Natural killer cell (primary cell): ENCODE results near the gene TCF7L2. TPM values are rescaled to one million over a fixed set of nuclear protein-coding genes. Genes with fewer than 3 reads are reported as not detected.

ENCODE experiments used
- ATAC-seq, 3 donors: fragments of 150-1000 bp in 2 of 3; fragments of 200-7000 bp in 1 of 3; cut with Tn5 transposase; 1 replicate in 1 of 3; 2 replicates in 2 of 3; pipeline ENCODE4 v1.10.0; 2021; ENCODE audit warnings: mild to moderate bottlenecking in 2 of 3, moderate library complexity in 2 of 3
- DNase-seq, 2 donors: peaks; one replicate each; pipeline versions ENCODE4 v3.0.0 to v3.0.0-alpha.2; 2013 to 2021; ENCODE audit warnings: mixed read lengths in 1 of 2
- H3K27ac ChIP-seq: one replicate; pipeline ENCODE4 v1.5.1; 2013; ENCODE audit warnings: mild to moderate bottlenecking, low read length
- H3K27me3 ChIP-seq: one replicate; pipeline ENCODE4 v1.6.1; 2013; ENCODE audit warnings: low read length; ENCODE audit not compliant: control insufficient read depth, insufficient read depth
- H3K36me3 ChIP-seq: one replicate; pipeline ENCODE4 v1.6.1; 2013; ENCODE audit warnings: low read length; ENCODE audit not compliant: control insufficient read depth, insufficient read depth
- H3K4me1 ChIP-seq: one replicate; pipeline ENCODE4 v1.6.1; 2013; ENCODE audit warnings: low read length; ENCODE audit not compliant: control insufficient read depth, insufficient read depth
- H3K4me3 ChIP-seq: one replicate; pipeline ENCODE4 v1.5.1; 2013; ENCODE audit warnings: low read length
- H3K9me3 ChIP-seq: one replicate; pipeline ENCODE4 v1.6.1; 2013; ENCODE audit warnings: low read length; ENCODE audit not compliant: control insufficient read depth, insufficient read depth
- H3K27ac Mint-ChIP-seq, 2 donors: one replicate each; pipeline ENCODE4 v1.8.0; 2022; ENCODE audit warnings: mild to moderate bottlenecking in 2 of 2, mixed read lengths in 2 of 2, moderate library complexity in 1 of 2
- H3K27me3 Mint-ChIP-seq, 2 donors: one replicate each; pipeline ENCODE4 v1.8.0; 2022; ENCODE audit warnings: low read depth in 2 of 2, mixed read lengths in 2 of 2
- H3K36me3 Mint-ChIP-seq: one replicate; pipeline ENCODE4 v1.8.0; 2022; ENCODE audit warnings: mixed read lengths
- H3K4me1 Mint-ChIP-seq, 2 donors: one replicate each; pipeline ENCODE4 v1.8.0; 2022; ENCODE audit warnings: mixed read lengths in 2 of 2
- H3K4me3 Mint-ChIP-seq: one replicate; pipeline ENCODE4 v1.8.0; 2022; ENCODE audit warnings: mild to moderate bottlenecking, moderate library complexity, mixed read lengths
- H3K9me3 Mint-ChIP-seq, 2 donors: one replicate each; pipeline ENCODE4 v1.8.0; 2022; ENCODE audit warnings: mixed read lengths in 2 of 2
- WGBS: methylation state at CpG from one replicate; pipeline ENCODE4 v1.1.7; 2013; ENCODE audit warnings: missing lambda C conversion rate; ENCODE audit not compliant: insufficient coverage; 5-methylcytosine and 5-hydroxymethylcytosine counted together
- intact Hi-C: fragments of 100-400 bp; cut with micrococcal nuclease; formaldehyde crosslinking; loops from one replicate; pipeline ENCODE4 v1.14.2; 2022
- total RNA-seq, 4 donors: library from RNA; stranded (reverse); fragments of 120-200 nt in 1 of 4; gene quantifications; one replicate each; pipeline versions ENCODE4 v1.2.3 to v1.2.4, GENCODE V29; 2013 to 2022
- TF ChIP-seq, protein P1 (sequence below): fragments of 200-600 bp; IDR thresholded peaks from one replicate; pipeline ENCODE4 v1.8.0; 2022; ENCODE audit warnings: antibody characterized with exemption

Gene TCF7L2
- total RNA-seq, 3 donors from 2014 or later (not counting 1 experiment from before 2014, with no cell fraction given), result 10.4 to 32.7 (median 15.3) TPM

DNA sequence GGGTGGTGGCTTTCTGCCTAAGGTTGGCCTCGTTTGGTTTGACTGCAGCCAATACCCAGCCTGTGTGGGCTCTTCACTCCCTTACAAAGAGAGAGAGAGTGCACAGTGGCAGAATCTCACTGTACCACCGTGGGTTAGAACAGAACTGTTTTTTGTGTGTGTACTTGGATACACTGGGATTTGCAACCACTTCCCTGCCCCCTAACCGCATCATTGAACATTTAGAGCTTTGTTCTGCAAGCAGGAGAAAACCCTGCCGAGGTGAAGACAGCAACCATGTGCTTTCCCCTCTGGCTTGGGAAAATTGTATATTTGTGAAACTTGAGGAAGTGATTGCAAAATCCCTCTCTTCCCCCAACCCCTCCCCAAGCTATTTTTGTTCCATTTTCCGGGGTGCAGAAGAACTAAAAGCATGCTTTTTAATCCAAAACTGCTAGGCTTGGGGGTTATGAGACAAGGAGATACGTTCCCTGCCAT is 201.2 kb downstream of the TCF7L2 start:
- 61% methylated on average over 6 of the region's 6 CpGs for WGBS
- H3K4me1 ChIP-seq, result no peaks in the 10 kb centered on the region
- no peak for DNase-seq
- no peak overlapping the region for H3K4me3 ChIP-seq
- TF ChIP-seq, protein P1, sequence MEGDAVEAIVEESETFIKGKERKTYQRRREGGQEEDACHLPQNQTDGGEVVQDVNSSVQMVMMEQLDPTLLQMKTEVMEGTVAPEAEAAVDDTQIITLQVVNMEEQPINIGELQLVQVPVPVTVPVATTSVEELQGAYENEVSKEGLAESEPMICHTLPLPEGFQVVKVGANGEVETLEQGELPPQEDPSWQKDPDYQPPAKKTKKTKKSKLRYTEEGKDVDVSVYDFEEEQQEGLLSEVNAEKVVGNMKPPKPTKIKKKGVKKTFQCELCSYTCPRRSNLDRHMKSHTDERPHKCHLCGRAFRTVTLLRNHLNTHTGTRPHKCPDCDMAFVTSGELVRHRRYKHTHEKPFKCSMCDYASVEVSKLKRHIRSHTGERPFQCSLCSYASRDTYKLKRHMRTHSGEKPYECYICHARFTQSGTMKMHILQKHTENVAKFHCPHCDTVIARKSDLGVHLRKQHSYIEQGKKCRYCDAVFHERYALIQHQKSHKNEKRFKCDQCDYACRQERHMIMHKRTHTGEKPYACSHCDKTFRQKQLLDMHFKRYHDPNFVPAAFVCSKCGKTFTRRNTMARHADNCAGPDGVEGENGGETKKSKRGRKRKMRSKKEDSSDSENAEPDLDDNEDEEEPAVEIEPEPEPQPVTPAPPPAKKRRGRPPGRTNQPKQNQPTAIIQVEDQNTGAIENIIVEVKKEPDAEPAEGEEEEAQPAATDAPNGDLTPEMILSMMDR, result no peak
- H3K27me3 Mint-ChIP-seq, result no peaks in the 10 kb centered on the region
- no peaks in the 10 kb centered on the region for H3K4me1 Mint-ChIP-seq
- H3K27ac Mint-ChIP-seq, result no peak overlapping the region
- no peak overlapping the region for H3K27ac ChIP-seq
- no peaks in the 10 kb centered on the region for H3K9me3 Mint-ChIP-seq
- H3K27me3 ChIP-seq, result no peaks in the 10 kb centered on the region
- no peak for ATAC-seq
- no peaks in the 10 kb centered on the region for H3K36me3 Mint-ChIP-seq
- intact Hi-C loops, result no loop called here
- no peak overlapping the region for H3K4me3 Mint-ChIP-seq
- H3K9me3 ChIP-seq, result no peaks in the 10 kb centered on the region
- H3K36me3 ChIP-seq, result no peaks in the 10 kb centered on the region

DNA sequence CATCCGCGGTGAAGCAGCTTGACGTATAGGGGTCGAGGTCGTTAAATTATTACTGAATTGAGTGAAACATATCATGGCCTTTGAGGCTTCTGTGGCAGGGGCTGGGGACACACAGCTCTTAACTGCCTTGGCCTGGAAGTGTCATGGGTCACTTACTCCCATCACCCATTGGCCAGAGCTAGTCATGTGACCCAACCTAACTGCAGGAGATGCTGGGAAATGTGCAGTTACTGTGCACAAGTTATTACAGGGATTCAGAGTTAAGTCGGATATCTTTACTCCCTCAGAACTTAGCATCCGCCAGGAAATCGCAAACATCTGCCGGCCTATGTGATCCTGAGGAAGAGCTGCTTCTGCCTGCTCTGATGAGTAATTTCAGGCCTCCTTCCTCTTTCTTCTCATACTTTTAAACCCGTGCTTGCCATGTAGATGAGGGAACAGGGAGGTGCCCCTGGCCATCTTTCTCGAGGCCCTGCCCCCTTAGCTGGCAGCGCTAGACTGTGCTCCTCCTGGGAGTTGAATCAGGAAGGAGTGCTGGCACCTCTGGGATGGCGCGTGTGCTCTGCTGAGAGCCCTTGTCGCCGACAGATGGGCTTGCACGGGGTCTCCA is 203.6 kb downstream of the TCF7L2 start:
- H3K4me3 ChIP-seq, result no peak overlapping the region
- 94% methylated on average over 17 of the region's 17 CpGs for WGBS
- no peak for DNase-seq

DNA sequence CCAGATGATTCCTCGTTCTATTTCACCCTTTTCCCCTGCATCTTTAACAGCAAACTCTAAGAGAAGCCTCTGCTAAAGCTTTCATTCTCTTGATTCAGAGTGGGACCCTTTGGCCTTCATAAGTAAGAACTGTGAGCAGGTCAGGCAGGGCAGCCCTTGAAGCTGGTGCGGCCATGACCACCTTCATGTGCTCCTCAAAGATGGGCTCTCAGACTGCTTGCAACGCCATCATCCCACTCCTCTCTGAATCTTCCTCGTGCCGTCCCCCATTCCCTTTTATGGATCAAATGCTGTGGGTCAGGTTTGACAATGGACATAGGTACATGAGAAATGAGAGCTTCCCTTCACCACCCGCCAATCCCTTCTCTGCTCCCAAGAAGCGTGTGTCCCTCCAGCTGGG is 207.4 kb downstream of the TCF7L2 start:
- no peak overlapping the region for H3K4me3 Mint-ChIP-seq
- no peaks in the 10 kb centered on the region for H3K27me3 Mint-ChIP-seq
- Histone ChIP-seq H3K9me3 (no peaks in the 10 kb centered on the region), H3K4me1 (no peaks in the 10 kb centered on the region), H3K27ac (no peak overlapping the region), H3K27me3 (no peaks in the 10 kb centered on the region), H3K36me3 (no peaks in the 10 kb centered on the region), H3K4me3 (no peak overlapping the region)
- H3K27ac Mint-ChIP-seq, result no peak overlapping the region
- ATAC-seq, result no peak
- H3K36me3 Mint-ChIP-seq, result no peaks in the 10 kb centered on the region
- intact Hi-C loops, result no loop called here
- H3K9me3 Mint-ChIP-seq, result no peaks in the 10 kb centered on the region
- H3K4me1 Mint-ChIP-seq, result no peaks in the 10 kb centered on the region
- TF ChIP-seq, protein P1, result no peak
- DNase-seq, result no peak
- WGBS, result 92% methylated on average over 6 of the region's 7 CpGs

More for the DNA sequence above, 203.6 kb downstream of the TCF7L2 start:
- H3K9me3 ChIP-seq, result no peaks in the 10 kb centered on the region
- H3K27ac ChIP-seq, result no peak overlapping the region
- no peak overlapping the region for H3K4me3 Mint-ChIP-seq
- no peaks in the 10 kb centered on the region for H3K27me3 ChIP-seq
- H3K36me3 ChIP-seq, result no peaks in the 10 kb centered on the region
- no peaks in the 10 kb centered on the region for H3K4me1 Mint-ChIP-seq
- ATAC-seq, result peak in 1 of 3 donors; percentile 36
- no peaks in the 10 kb centered on the region for H3K27me3 Mint-ChIP-seq
- no peaks in the 10 kb centered on the region for H3K4me1 ChIP-seq
- TF ChIP-seq, protein P1, result no peak
- no peak overlapping the region for H3K27ac Mint-ChIP-seq
- intact Hi-C loops, result no loop called here
- no peaks in the 10 kb centered on the region for H3K36me3 Mint-ChIP-seq
- H3K9me3 Mint-ChIP-seq, result no peaks in the 10 kb centered on the region

DNA sequence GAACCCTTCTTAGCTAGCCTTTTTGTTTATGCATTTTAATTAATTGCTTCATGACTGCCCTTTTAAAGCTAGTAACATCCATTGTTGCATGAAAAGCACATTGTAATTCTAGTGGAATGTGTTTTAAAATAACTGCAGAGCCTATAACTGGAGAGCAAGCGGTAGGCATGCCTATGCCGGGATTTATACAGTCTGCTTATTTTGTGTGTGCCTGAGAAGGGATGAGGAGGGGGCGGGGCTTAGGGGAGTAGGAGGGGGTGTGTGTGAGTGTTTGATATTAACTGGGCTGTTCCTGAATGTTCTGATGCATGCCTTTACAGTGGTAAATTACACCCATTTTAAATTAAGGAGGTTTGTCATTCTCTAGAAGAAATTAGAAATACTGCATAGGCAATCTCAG is 208.1 kb downstream of the TCF7L2 start:
- Histone ChIP-seq H3K9me3 (no peaks in the 10 kb centered on the region), H3K27ac (no peak overlapping the region), H3K27me3 (no peaks in the 10 kb centered on the region), H3K36me3 (no peaks in the 10 kb centered on the region), H3K4me3 (no peak overlapping the region), H3K4me1 (no peaks in the 10 kb centered on the region)
- no peak for DNase-seq
- Mint-ChIP-seq H3K4me1 (no peaks in the 10 kb centered on the region), H3K4me3 (no peak overlapping the region), H3K9me3 (no peaks in the 10 kb centered on the region), H3K36me3 (no peaks in the 10 kb centered on the region), H3K27me3 (no peaks in the 10 kb centered on the region), H3K27ac (no peak overlapping the region)
- ATAC-seq, result no peak
- intact Hi-C loops, result no loop called here
- WGBS, result 98% methylated on average over 3 of the region's 3 CpGs
- TF ChIP-seq, protein P1, result no peak
